ENCODE measurements around the gene PPP1R37.
A peak's percentile ranks its signal among the peaks of the same experiment; 100 is the strongest.

PPP1R37 gene

GRCh38 chr19:45070861-45071544 lies 22.0 kb upstream of the PPP1R37 start:
- no peak for DNase-seq

GRCh38 chr19:45071545-45071938 lies 21.4 kb upstream of the PPP1R37 start:
- no peak for DNase-seq

- DNase-seq, result no peak
Measured at GRCh38 chr19:45071969-45072790, 20.8 kb upstream of the PPP1R37 start.

- DNase-seq, result no peak
Measured at GRCh38 chr19:45074744-45075300, 18.2 kb upstream of the PPP1R37 start.

- DNase-seq, result no peak
Measured at GRCh38 chr19:45075301-45076028, 17.5 kb upstream of the PPP1R37 start.

- DNase-seq, result peak; percentile 28
Measured at GRCh38 chr19:45076029-45076850, 16.7 kb upstream of the PPP1R37 start, which contains the start of gene ZNF296. Gene ZNF296 (minus strand): TSS chr19:45076478. CDS start chr19:45076373, 105 bp downstream.

GRCh38 chr19:45076851-45077730 lies 15.9 kb upstream of the PPP1R37 start:
- no peak for DNase-seq

- no peak for DNase-seq
Measured at GRCh38 chr19:45078390-45079062, 14.5 kb upstream of the PPP1R37 start.

GRCh38 chr19:45079063-45079910 lies 13.7 kb upstream of the PPP1R37 start, which contains the start of gene GEMIN7:
Gene GEMIN7 (plus strand): TSS chr19:45079260. CDS start chr19:45090115, 10,855 bp downstream.
- DNase-seq, result peak; percentile 76

- DNase-seq, result no peak
Measured at GRCh38 chr19:45079911-45080370, 13.0 kb upstream of the PPP1R37 start.

GRCh38 chr19:45082170-45082569 lies 10.8 kb upstream of the PPP1R37 start:
- DNase-seq, result no peak

- DNase-seq, result no peak
Measured at GRCh38 chr19:45086480-45086879, 6.5 kb upstream of the PPP1R37 start.

GRCh38 chr19:45087531-45087930 lies 5.4 kb upstream of the PPP1R37 start:
- DNase-seq, result no peak

GRCh38 chr19:45090034-45090433 lies 2.9 kb upstream of the PPP1R37 start:
- no peak for DNase-seq

GRCh38 chr19:45090606-45091005 lies 2.4 kb upstream of the PPP1R37 start:
- no peak for DNase-seq

GRCh38 chr19:45091031-45091923 lies 1.7 kb upstream of the PPP1R37 start:
- DNase-seq, result peak; percentile 99

GRCh38 chr19:45094137-45094536 lies 1.2 kb downstream of the PPP1R37 start:
- no peak for DNase-seq

- DNase-seq, result no peak
Measured at GRCh38 chr19:45094707-45095106, 1.7 kb downstream of the PPP1R37 start.

All from fibroblast of skin of abdomen (primary cell).